ENCODE data around the gene ECSIT. TPM values are rescaled to one million over a fixed set of nuclear protein-coding genes. Genes with fewer than 3 reads are reported as not detected.

Gene ECSIT
- total and polyA plus RNA-seq, 2 experiments from 2014 or later = 36.6 to 66.5 TPM

DNA sequence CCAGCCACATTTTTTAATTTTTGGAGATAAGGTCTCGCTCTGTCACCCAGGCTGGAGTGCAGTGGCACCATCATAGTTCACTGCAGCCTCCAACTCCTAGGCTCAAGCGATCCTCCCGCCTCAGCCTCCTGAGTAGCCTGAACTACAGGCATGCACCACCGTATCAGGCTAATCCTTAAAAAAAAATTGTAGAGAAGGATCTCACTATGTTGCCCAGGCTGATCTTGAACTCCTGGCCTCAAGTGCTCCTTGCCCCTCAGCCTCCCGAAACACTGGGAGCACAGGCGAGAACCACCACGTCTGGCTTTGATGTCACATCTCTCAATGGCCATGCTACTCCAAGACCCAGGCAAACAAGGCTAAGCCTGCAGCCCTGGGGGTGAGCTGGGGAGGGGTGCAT is 72.3 kb downstream of the ECSIT start:
- H3K27me3 ChIP-seq (ENCODE audit: insufficient read depth) = no peaks in the 10 kb centered on the region
- no peak overlapping the region for H2AFZ ChIP-seq
- no peaks in the 10 kb centered on the region for H3K9me2 ChIP-seq (ENCODE audit: insufficient read depth)
- Mint-ChIP-seq H3K27me3 (ENCODE audit: insufficient read depth, low read depth, poor library complexity) (peaks cover 10% of the 10 kb centered on the region), H3K36me3 (ENCODE audit: low read depth) (no peaks in the 10 kb centered on the region; the same call in 2 of the 3 replicates), H3K4me3 (no peak overlapping the region), H3K9me3 (no peaks in the 10 kb centered on the region; the same call in 2 of the 3 replicates), H3K27ac (no peak overlapping the region), H3K4me1 (peaks cover 19% of the 10 kb centered on the region)
- DNase-seq (ENCODE audit: low spot score) = no peak
- H3K4me3 ChIP-seq = no peak overlapping the region
- TF ChIP-seq JUNB (IDR thresholded peaks at IDR 0.05; ENCODE audit: unreplicated experiment) (no peak), CREB1 (CRISPR knock-in tag; IDR thresholded peaks at IDR 0.05; ENCODE audit: low read depth) (no peak), STAT1 (IDR thresholded peaks at IDR 0.05; ENCODE audit: unreplicated experiment) (no peak), EZH2 (IDR thresholded peaks at IDR 0.05; ENCODE audit: low read depth, unreplicated experiment) (no peak), NANOG (IDR thresholded peaks at IDR 0.05; ENCODE audit: borderline replicate concordance) (no peak), CTCF (conservative IDR thresholded peaks at IDR 0.05; ENCODE audit: low read depth in 2 of 2) (no peak), ZNF331 (CRISPR knock-in tag; IDR thresholded peaks at IDR 0.05; ENCODE audit: low read depth) (no peak), EZH2phosphoT487 (IDR thresholded peaks at IDR 0.05; ENCODE audit: unreplicated experiment) (no peak), POLR2AphosphoS5 (IDR thresholded peaks at IDR 0.05; ENCODE audit: low read depth) (no peak), ZNF462 (CRISPR knock-in tag; IDR thresholded peaks at IDR 0.05) (no peak), ZNF114 (CRISPR knock-in tag; IDR thresholded peaks at IDR 0.05) (no peak)
- TF ChIP-seq, protein P1, sequence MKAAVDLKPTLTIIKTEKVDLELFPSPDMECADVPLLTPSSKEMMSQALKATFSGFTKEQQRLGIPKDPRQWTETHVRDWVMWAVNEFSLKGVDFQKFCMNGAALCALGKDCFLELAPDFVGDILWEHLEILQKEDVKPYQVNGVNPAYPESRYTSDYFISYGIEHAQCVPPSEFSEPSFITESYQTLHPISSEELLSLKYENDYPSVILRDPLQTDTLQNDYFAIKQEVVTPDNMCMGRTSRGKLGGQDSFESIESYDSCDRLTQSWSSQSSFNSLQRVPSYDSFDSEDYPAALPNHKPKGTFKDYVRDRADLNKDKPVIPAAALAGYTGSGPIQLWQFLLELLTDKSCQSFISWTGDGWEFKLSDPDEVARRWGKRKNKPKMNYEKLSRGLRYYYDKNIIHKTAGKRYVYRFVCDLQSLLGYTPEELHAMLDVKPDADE (IDR thresholded peaks at IDR 0.05) = no peak
- TF ChIP-seq, protein P2, sequence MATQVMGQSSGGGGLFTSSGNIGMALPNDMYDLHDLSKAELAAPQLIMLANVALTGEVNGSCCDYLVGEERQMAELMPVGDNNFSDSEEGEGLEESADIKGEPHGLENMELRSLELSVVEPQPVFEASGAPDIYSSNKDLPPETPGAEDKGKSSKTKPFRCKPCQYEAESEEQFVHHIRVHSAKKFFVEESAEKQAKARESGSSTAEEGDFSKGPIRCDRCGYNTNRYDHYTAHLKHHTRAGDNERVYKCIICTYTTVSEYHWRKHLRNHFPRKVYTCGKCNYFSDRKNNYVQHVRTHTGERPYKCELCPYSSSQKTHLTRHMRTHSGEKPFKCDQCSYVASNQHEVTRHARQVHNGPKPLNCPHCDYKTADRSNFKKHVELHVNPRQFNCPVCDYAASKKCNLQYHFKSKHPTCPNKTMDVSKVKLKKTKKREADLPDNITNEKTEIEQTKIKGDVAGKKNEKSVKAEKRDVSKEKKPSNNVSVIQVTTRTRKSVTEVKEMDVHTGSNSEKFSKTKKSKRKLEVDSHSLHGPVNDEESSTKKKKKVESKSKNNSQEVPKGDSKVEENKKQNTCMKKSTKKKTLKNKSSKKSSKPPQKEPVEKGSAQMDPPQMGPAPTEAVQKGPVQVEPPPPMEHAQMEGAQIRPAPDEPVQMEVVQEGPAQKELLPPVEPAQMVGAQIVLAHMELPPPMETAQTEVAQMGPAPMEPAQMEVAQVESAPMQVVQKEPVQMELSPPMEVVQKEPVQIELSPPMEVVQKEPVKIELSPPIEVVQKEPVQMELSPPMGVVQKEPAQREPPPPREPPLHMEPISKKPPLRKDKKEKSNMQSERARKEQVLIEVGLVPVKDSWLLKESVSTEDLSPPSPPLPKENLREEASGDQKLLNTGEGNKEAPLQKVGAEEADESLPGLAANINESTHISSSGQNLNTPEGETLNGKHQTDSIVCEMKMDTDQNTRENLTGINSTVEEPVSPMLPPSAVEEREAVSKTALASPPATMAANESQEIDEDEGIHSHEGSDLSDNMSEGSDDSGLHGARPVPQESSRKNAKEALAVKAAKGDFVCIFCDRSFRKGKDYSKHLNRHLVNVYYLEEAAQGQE (IDR thresholded peaks at IDR 0.05; ENCODE audit: unreplicated experiment) = no peak
- no peaks in the 10 kb centered on the region for H3K36me3 ChIP-seq (ENCODE audit: insufficient read depth)
- ATAC-seq = no peak
- no peak overlapping the region for H3K4me2 ChIP-seq
- no peak overlapping the region for H3K27ac ChIP-seq (ENCODE audit: low read depth)
- H4K20me1 ChIP-seq (replicated peaks; ENCODE audit: insufficient read depth) = no peaks in the 10 kb centered on the region
- no peaks in the 10 kb centered on the region for H3K79me2 ChIP-seq (replicated peaks; ENCODE audit: insufficient read depth)
- peaks cover 23% of the 10 kb centered on the region for H3K4me1 ChIP-seq (ENCODE audit: insufficient read depth)
- 0 out of 2 replicates have a peak, but pooled peaks cover 7% of the 10 kb centered on the region for H3F3A ChIP-seq (replicated peaks; ENCODE audit: low read depth)

Measured in GM23338 (cell line).